PC-3 (cell line): ENCODE data around the gene DLEC1. TPM values are rescaled to one million over a fixed set of nuclear protein-coding genes. Genes with fewer than 3 reads are reported as not detected.

Source experiments
- ATAC-seq: fragments of 200-7000 bp; cut with Tn5 transposase; 2 replicates; pipeline ENCODE4 v1.9.1; 2020; ENCODE audit warnings: mild to moderate bottlenecking, moderate library complexity
- BruUV-seq: library from RNA; stranded (reverse); fragments of 400-500 nt; replicated peaks from 2 replicates; lab custom pipeline; 2021; lab: Mats Ljungman, UMichigan
- CTCF ChIA-PET: fragments of 300-600 bp; sonication (Branson Sonifier 250); formaldehyde crosslinking; loops from one replicate; lab custom pipeline; 2022; ENCODE audit warnings: antibody characterized with exemption; lab: Charles Lee
- POLR2A ChIA-PET: fragments of 300-600 bp; sonication (Branson Sonifier 250); formaldehyde crosslinking; loops from one replicate; lab custom pipeline; 2022; ENCODE audit warnings: antibody characterized with exemption; ENCODE audit not compliant: unreplicated experiment; lab: Charles Lee
- DNase-seq: peaks from one replicate; pipeline ENCODE4 v3.0.0-alpha.2; 2015
- H2AFZ ChIP-seq: fragments of 300-600 bp; sonication (generic); 2 replicates; pipeline ENCODE4 v1.6.0; 2016; ENCODE audit warnings: antibody characterized with exemption, low read length
- H3F3A ChIP-seq: fragments of 300-600 bp; sonication (generic); one replicate; pipeline ENCODE4 v1.6.0; 2017; ENCODE audit warnings: antibody characterized with exemption, low read length, control low read depth, mild to moderate bottlenecking; ENCODE audit not compliant: unreplicated experiment
- H3K27ac ChIP-seq: fragments of 300-600 bp; sonication (generic); 2 replicates; pipeline ENCODE4 v1.5.1; 2016; ENCODE audit warnings: mild to moderate bottlenecking, low read length
- H3K27me3 ChIP-seq: fragments of 300-600 bp; sonication (generic); 2 replicates; pipeline ENCODE4 v1.6.1; 2016; ENCODE audit warnings: low read length, mixed read lengths
- H3K36me3 ChIP-seq: fragments of 300-600 bp; sonication (generic); 2 replicates; pipeline ENCODE4 v1.6.1; 2016; ENCODE audit warnings: low read depth, mixed run types, low read length, mixed read lengths
- H3K4me1 ChIP-seq: fragments of 300-600 bp; sonication (generic); 2 replicates; pipeline ENCODE4 v1.5.1; 2016; ENCODE audit warnings: low read length; ENCODE audit not compliant: insufficient read depth
- H3K4me2 ChIP-seq: fragments of 300-600 bp; sonication (generic); 2 replicates; pipeline ENCODE4 v1.6.0; 2016; ENCODE audit warnings: low read length
- H3K4me3 ChIP-seq: fragments of 300-600 bp; sonication (generic); 2 replicates; pipeline ENCODE4 v1.5.1; 2016; ENCODE audit warnings: mild to moderate bottlenecking, low read length, mixed read lengths
- H3K79me2 ChIP-seq: fragments of 300-600 bp; sonication (generic); 2 replicates; pipeline ENCODE4 v1.6.1; 2017; ENCODE audit warnings: low read length, mixed read lengths
- H3K9ac ChIP-seq: fragments of 300-600 bp; sonication (generic); 2 replicates; pipeline ENCODE4 v1.6.0; 2016; ENCODE audit warnings: mild to moderate bottlenecking, low read length
- H3K9me2 ChIP-seq: fragments of 300-600 bp; sonication (generic); replicated peaks from 2 replicates; pipeline ENCODE4 v1.6.1; 2016; ENCODE audit warnings: mixed run types, low read length, mixed read lengths
- H3K9me3 ChIP-seq: fragments of 300-600 bp; sonication (generic); 2 replicates; pipeline ENCODE4 v1.6.1; 2016; ENCODE audit warnings: low read length, mixed read lengths
- H4K20me1 ChIP-seq: fragments of 300-600 bp; sonication (generic); 2 replicates; pipeline ENCODE4 v1.6.1; 2016; ENCODE audit warnings: low read length, mixed read lengths
- EZH2 ChIP-seq: fragments of 300-600 bp; sonication (generic); IDR thresholded peaks from one replicate; pipeline ENCODE4 v1.6.1; 2017; ENCODE audit warnings: antibody characterized with exemption, mild to moderate bottlenecking, low read length; ENCODE audit not compliant: unreplicated experiment
- EZH2phosphoT487 ChIP-seq: fragments of 300-600 bp; sonication (generic); IDR thresholded peaks from 2 replicates; pipeline ENCODE4 v1.6.1; 2018; ENCODE audit warnings: mild to moderate bottlenecking, antibody characterized with exemption, low read length, borderline replicate concordance
- intact Hi-C: fragments of 100-400 bp; cut with micrococcal nuclease; formaldehyde crosslinking; loops from 2 replicates; pipeline ENCODE4 v1.9.0; 2023
- total RNA-seq: library from RNA; depleted of rRNA; stranded (reverse); fragments of >200 nt; gene quantifications from 2 replicates; pipeline ENCODE4 v1.2.3, GENCODE V29; 2014
- TF ChIP-seq, protein P1 (sequence below): fragments of 300-600 bp; sonication (generic); conservative IDR thresholded peaks from 2 replicates; pipeline ENCODE4 v1.5.1; 2017; ENCODE audit warnings: antibody characterized with exemption, low read depth, mild to moderate bottlenecking, low read length

The DLEC1 gene
- total RNA-seq, 1 experiment from 2014 or later: not detected

DNA sequence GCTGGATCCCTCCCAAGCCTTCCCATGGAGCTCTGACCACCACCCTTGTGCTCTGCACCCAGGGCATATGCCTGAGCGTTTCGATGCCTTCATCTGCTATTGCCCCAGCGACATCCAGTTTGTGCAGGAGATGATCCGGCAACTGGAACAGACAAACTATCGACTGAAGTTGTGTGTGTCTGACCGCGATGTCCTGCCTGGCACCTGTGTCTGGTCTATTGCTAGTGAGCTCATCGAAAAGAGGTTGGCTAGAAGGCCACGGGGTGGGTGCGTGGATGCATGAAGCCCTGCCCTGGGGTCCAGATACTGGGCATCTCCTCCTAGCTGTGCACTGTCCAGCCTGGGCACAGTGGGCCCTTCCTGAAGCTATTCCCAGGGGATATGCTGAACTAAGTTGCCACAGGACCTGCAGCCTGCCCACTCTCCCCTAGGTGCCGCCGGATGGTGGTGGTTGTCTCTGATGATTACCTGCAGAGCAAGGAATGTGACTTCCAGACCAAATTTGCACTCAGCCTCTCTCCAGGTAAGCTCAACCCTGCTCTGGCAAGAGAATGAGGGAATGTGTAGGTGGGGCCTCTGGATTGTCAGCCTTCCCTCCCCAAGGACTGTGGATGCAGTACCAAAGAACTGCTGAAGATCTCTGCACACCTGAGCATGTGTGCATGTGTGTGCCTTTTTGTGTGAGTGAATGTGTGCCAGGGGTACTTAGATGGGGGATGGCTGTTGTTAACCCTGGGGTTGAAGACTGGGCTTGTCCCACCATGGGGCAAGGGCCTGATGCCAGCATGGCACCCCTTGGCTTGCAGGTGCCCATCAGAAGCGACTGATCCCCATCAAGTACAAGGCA lies 101.5 kb downstream of the DLEC1 start:
- H3K27ac ChIP-seq: peak overlapping the region; percentile 68
- H3K9me3 ChIP-seq: no peaks in the 10 kb centered on the region
- H2AFZ ChIP-seq: no peak overlapping the region
- peaks cover 49% of the 10 kb centered on the region for H3K4me1 ChIP-seq
- peak overlapping the region; percentile 99; the same call in 1 of the 2 replicates for H3K4me2 ChIP-seq
- peaks cover 45% of the 10 kb centered on the region for H3K79me2 ChIP-seq
- H3K36me3 ChIP-seq: 0 out of 2 replicates have a peak, but pooled peaks cover 6% of the 10 kb centered on the region
- no peak overlapping the region for H3K4me3 ChIP-seq
- H3K27me3 ChIP-seq: no peaks in the 10 kb centered on the region
- ATAC-seq: no peak
- no peaks in the 10 kb centered on the region for H4K20me1 ChIP-seq
- H3F3A ChIP-seq: no peaks in the 10 kb centered on the region
- DNase-seq: peak; percentile 35
- no peak overlapping the region for H3K9ac ChIP-seq
- BruUV-seq: no TSS peak
- no peaks in the 10 kb centered on the region for H3K9me2 ChIP-seq
- TF ChIP-seq EZH2phosphoT487 (no peak), EZH2 (no peak)
- TF ChIP-seq, protein P1, sequence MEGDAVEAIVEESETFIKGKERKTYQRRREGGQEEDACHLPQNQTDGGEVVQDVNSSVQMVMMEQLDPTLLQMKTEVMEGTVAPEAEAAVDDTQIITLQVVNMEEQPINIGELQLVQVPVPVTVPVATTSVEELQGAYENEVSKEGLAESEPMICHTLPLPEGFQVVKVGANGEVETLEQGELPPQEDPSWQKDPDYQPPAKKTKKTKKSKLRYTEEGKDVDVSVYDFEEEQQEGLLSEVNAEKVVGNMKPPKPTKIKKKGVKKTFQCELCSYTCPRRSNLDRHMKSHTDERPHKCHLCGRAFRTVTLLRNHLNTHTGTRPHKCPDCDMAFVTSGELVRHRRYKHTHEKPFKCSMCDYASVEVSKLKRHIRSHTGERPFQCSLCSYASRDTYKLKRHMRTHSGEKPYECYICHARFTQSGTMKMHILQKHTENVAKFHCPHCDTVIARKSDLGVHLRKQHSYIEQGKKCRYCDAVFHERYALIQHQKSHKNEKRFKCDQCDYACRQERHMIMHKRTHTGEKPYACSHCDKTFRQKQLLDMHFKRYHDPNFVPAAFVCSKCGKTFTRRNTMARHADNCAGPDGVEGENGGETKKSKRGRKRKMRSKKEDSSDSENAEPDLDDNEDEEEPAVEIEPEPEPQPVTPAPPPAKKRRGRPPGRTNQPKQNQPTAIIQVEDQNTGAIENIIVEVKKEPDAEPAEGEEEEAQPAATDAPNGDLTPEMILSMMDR: peak; percentile 34; the same call in 1 of the 2 replicates
- intact Hi-C loops: no loop called here
- CTCF ChIA-PET: no interaction called here
- POLR2A ChIA-PET: interaction anchor here (0.5 kb wide), 1 partner anchor 204 kb away, joined by 3 read pairs; no protein-coding TSS in a partner anchor

DNA sequence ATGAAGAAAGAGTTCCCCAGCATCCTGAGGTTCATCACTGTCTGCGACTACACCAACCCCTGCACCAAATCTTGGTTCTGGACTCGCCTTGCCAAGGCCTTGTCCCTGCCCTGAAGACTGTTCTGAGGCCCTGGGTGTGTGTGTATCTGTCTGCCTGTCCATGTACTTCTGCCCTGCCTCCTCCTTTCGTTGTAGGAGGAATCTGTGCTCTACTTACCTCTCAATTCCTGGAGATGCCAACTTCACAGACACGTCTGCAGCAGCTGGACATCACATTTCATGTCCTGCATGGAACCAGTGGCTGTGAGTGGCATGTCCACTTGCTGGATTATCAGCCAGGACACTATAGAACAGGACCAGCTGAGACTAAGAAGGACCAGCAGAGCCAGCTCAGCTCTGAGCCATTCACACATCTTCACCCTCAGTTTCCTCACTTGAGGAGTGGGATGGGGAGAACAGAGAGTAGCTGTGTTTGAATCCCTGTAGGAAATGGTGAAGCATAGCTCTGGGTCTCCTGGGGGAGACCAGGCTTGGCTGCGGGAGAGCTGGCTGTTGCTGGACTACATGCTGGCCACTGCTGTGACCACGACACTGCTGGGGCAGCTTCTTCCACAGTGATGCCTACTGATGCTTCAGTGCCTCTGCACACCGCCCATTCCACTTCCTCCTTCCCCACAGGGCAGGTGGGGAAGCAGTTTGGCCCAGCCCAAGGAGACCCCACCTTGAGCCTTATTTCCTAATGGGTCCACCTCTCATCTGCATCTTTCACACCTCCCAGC lies 102.4 kb downstream of the DLEC1 start:
- Histone ChIP-seq H3K4me1 (peaks cover 49% of the 10 kb centered on the region), H3K27me3 (no peaks in the 10 kb centered on the region), H3K4me3 (no peak overlapping the region), H3K9me2 (no peaks in the 10 kb centered on the region), H3K9me3 (no peaks in the 10 kb centered on the region), H3K4me2 (peak overlapping the region; percentile 7; the same call in 1 of the 2 replicates), H4K20me1 (no peaks in the 10 kb centered on the region), H3K79me2 (peaks cover 37% of the 10 kb centered on the region), H3K27ac (peak overlapping the region; percentile 68), H3F3A (no peaks in the 10 kb centered on the region), H3K36me3 (0 out of 2 replicates have a peak, but pooled peaks cover 6% of the 10 kb centered on the region), H3K9ac (no peak overlapping the region), H2AFZ (no peak overlapping the region)
- CTCF ChIA-PET: no interaction called here
- DNase-seq (no peak), ATAC-seq (no peak)
- TF ChIP-seq EZH2 (no peak), EZH2phosphoT487 (no peak)
- TF ChIP-seq, protein P1: no peak
- intact Hi-C loops: no loop called here
- no TSS peak for BruUV-seq
- POLR2A ChIA-PET: interaction anchor here (0.6 to 1.0 kb wide), 2 partner anchors 16 to 24 kb away, joined by 4 to 22 read pairs; partner anchors contain the start of gene OXSR1
